Measurements from ENCODE around the gene ZNF778.

The ZNF778 gene

DNA sequence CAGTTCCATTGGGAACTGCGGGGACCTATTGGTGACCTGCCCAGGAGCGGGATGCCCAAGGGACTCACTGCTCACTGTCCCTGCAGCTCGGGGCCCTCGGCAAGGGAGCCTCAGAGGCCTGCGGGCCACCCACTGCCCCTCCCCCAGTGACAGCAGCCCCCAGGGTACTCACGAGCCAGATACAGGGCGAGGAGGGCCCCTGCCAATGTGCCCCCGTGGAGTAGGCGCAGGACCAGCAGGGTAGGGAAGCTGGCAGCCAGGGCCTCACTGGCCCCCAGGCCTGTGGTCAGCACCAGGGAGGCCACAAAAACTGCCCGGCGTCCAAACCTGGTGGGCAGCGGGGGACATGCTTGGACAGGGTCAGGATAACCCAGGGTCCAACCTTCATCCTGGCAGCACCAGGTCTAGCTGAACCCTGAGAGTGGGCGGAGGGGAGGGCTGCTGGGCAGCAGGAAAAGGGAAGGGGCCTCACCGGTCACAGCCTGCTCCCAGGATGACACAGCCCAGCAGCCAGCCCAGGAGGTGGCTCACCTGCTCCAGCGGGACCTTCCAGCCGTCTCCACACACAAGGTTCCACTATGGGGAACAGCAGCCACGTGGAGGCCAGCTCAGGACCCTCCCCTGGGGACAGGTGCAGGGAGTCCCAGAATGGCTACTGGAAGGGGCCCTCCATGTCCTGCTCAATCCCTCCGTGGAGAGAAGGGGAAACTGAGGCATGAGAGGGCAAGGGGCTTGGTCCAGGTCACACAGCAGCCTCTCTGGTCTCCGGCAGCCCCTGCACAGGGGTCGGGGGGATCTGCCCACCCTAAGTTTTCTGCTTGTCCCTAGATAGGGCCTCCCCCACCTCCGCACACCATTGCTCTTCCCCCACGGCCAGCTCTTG, 18.0 kb upstream of the ZNF778 start:
- Histone ChIP-seq H3K9ac (ENCODE audit: low read depth, low read length) (no peak overlapping the region), H3K4me3 (ENCODE audit: low read length) (peak overlapping the region; percentile 68; the same call in 1 of the 2 replicates), H3K4me1 (ENCODE audit: insufficient read depth, low read length) (no peaks in the 10 kb centered on the region), H3K9me3 (ENCODE audit: insufficient read depth, low read depth, low read length) (peaks cover 4% of the 10 kb centered on the region), H3K27ac (ENCODE audit: low read length) (no peak overlapping the region), H3K36me3 (ENCODE audit: insufficient read depth, low read depth, low read length) (no peaks in the 10 kb centered on the region), H3K27me3 (ENCODE audit: insufficient read depth, low read length) (peaks cover 44% of the 10 kb centered on the region)

DNA sequence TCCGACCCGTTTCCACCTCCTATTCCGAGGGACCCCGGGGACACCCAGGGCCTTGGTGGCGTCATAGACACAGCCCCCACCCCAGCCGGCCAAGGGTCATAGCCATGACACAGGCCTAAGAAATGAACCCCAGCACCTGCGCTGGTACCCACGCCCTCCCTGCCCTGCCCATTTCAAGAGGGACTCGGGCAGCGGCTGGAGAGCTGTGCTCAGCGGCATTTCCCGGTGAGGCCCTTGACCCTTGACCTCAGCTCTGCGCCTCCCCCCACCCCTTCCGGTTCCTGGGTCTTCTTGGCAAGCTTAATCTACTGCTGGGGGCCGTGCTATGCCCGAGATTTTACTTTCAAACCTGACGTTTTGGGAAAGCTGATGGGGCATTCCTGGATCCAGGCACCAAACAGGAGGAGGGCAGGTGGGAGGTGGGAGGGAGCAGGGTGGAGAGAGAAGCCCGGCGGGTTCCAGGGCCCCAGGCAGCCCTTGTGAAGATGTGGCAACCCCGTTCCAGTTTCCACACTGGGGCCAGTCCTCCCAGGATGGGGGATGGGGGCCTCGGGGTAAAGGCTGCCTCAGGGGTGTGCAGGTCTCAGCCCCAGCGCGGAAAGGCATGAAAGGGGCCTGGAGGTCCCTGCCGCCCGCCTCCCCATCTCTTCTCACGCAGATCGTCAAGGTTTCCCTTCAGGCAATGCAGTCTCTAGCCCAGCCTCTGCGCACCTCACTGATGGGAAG, 17.2 kb upstream of the ZNF778 start, which contains the start of gene SLC22A31:
Gene SLC22A31, minus strand, starts transcription at position 414 of the 726 bp plus-strand sequence. Its CDS starts 36 bp downstream, at position 378.
- Histone ChIP-seq H3K9me3 (ENCODE audit: insufficient read depth, low read depth, low read length) (peaks cover 4% of the 10 kb centered on the region), H3K27me3 (ENCODE audit: insufficient read depth, low read length) (peaks cover 48% of the 10 kb centered on the region), H3K4me3 (ENCODE audit: low read length) (peak within 1 kb of the TSS; percentile 68), H3K36me3 (ENCODE audit: insufficient read depth, low read depth, low read length) (no peaks in the 10 kb centered on the region), H3K4me1 (ENCODE audit: insufficient read depth, low read length) (no peaks in the 10 kb centered on the region), H3K27ac (ENCODE audit: low read length) (no peak within 1 kb of the TSS), H3K9ac (ENCODE audit: low read depth, low read length) (peak within 1 kb of the TSS; percentile 45; the same call in 1 of the 2 replicates)

DNA sequence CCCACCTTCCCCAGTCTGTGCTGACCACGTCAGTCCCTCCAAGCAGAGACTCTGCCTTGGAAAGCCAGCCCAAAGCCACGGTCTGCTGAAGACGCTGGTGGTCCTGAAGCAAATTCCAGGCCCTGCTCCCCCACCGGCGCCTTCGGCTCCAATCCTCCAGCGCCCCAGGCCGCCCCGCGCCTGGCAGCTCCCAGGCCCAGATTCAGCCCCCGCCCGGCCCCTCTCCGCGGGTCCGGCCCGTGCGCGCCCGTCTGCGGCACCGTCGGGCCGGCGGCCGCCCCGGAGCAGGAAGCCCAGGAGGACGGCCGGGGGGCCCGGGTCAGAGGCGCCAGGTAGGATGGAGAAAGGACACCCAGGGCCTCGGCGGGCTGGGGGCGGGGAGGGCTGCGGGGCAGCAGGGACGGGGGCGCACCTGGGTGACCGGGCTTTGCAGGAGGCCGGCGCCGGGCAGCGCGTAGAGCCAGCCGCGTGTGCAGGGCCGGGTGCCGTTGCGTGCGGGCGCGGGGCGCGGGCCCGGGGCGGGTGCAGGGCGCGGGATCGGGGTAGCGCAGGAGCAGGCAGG, 16.6 kb upstream of the ZNF778 start:
- H3K36me3 ChIP-seq (ENCODE audit: insufficient read depth, low read depth, low read length), result no peaks in the 10 kb centered on the region
- H3K4me1 ChIP-seq (ENCODE audit: insufficient read depth, low read length), result no peaks in the 10 kb centered on the region
- H3K9ac ChIP-seq (ENCODE audit: low read depth, low read length), result peak overlapping the region; percentile 45; the same call in 1 of the 2 replicates
- peaks cover 48% of the 10 kb centered on the region for H3K27me3 ChIP-seq (ENCODE audit: insufficient read depth, low read length)
- peak overlapping the region; percentile 68 for H3K4me3 ChIP-seq (ENCODE audit: low read length)
- H3K27ac ChIP-seq (ENCODE audit: low read length), result no peak overlapping the region
- peaks cover 4% of the 10 kb centered on the region for H3K9me3 ChIP-seq (ENCODE audit: insufficient read depth, low read depth, low read length)

DNA sequence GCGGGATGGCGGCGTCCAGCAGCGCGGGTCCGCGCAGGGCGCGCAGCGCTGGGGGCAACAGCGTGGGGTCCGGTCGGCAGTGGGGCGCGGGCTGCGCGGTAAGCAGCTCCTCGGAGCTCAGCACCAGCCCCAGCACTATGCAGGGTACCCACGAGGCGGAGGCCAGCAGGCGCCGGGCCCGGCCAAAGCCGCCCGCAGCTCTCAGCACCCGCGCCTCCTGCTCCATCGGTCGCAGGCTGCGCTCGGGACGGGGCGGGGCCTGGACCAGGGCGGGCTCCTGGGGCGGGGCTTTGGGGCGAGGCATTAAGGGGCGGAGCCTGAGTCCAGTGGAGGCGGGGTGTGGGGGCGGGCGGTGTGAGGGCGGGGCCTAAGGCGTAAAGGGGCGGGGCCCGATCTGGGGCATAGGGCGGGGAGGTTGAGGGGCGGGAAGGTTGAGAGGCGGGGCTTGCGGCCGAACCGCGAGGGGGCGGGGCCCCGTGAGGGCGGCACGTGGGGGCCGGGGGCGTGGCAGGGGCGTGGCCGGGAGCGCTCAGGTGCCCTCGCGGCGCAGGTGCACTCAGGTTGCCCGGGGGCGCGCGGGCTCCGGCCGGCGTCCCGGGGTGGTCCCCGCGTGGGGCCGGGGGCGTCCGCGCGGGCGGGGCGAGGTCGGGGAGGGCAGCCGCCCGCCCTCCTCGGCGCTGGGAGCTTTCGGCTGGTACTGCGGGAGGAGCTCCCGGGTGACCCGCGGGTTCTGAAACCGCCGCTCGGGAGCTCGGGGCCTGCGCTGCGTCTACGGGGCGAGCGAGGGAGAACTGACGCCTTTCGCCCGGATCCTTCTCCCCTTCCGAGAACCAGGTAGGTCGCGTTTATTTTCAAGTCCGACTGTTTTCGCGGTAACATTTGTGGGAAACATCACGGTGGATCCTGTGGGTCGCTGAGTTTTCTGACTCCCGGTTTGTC, 15.8 kb upstream of the ZNF778 start:
- no peak overlapping the region for H3K27ac ChIP-seq (ENCODE audit: low read length)
- H3K4me1 ChIP-seq (ENCODE audit: insufficient read depth, low read length), result no peaks in the 10 kb centered on the region
- H3K4me3 ChIP-seq (ENCODE audit: low read length), result peak overlapping the region; percentile 68; the same call in 1 of the 2 replicates
- H3K9me3 ChIP-seq (ENCODE audit: insufficient read depth, low read depth, low read length), result peaks cover 4% of the 10 kb centered on the region
- no peaks in the 10 kb centered on the region for H3K36me3 ChIP-seq (ENCODE audit: insufficient read depth, low read depth, low read length)
- H3K9ac ChIP-seq (ENCODE audit: low read depth, low read length), result no peak overlapping the region
- H3K27me3 ChIP-seq (ENCODE audit: insufficient read depth, low read length), result peaks cover 48% of the 10 kb centered on the region

DNA sequence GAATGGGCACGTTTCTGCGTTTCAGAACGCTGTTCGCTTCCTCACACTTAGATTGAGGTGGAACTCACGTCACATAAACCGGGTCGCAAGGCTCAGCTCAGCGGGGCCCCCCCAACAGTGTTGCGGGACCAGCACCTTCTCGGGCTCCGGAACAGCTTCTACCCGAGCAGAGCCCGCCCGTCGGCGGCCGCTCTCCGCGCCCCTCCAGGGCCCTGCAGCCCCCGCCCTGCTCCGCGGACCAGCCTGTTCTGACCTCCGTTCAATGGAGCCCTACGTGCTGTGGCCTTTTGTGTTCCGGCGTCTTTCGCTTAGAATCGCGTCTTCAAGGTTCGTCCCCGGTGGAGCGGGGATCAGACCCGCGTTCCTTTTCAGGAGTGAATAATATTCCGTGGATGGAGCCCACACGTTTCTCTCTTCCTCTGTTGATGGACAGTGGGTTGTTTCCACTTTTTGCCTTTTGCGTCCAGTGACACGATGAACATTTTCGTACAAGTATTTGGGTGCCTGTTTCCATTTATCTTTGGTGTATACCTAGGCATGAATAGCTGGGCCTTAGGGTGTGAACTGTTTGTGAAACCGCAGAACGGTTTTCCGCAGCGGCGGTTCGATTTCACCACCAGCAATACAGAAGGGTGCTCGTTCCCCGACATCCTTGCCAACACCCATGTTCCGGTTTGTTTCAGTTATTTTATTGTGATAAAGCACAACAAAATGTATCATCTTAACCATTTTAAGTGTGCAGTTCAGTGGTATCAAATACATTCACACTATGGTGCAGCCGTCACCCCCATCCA, 14.9 kb upstream of the ZNF778 start:
- H3K4me1 ChIP-seq (ENCODE audit: insufficient read depth, low read length), result no peaks in the 10 kb centered on the region
- H3K36me3 ChIP-seq (ENCODE audit: insufficient read depth, low read depth, low read length), result no peaks in the 10 kb centered on the region
- peaks cover 48% of the 10 kb centered on the region for H3K27me3 ChIP-seq (ENCODE audit: insufficient read depth, low read length)
- peaks cover 4% of the 10 kb centered on the region for H3K9me3 ChIP-seq (ENCODE audit: insufficient read depth, low read depth, low read length)
- peak overlapping the region; percentile 58; the same call in 1 of the 2 replicates for H3K4me3 ChIP-seq (ENCODE audit: low read length)
- no peak overlapping the region for H3K9ac ChIP-seq (ENCODE audit: low read depth, low read length)
- H3K27ac ChIP-seq (ENCODE audit: low read length), result no peak overlapping the region

DNA sequence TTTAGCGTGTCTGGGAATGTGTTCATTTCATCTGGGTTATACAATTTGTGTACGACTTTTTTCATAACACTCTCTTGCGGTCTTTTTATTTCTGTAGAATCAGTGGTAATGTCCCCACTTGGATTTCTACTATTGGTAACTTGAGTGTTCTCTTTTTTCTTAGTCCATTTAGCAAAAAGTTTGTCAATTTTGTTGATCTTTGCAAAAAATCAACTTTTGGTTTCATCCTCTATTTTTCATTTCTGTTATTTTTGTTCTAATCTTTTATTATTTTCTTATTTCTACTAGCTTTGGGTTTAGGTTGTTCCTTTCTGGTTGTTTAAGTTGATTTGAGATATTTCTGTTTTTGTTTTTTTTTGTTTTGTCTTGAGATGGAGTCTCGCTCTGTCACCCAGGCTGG, 9.5 kb upstream of the ZNF778 start:
- H3K9ac ChIP-seq (ENCODE audit: low read depth, low read length), result no peak overlapping the region
- H3K27ac ChIP-seq (ENCODE audit: low read length), result no peak overlapping the region
- no peaks in the 10 kb centered on the region for H3K36me3 ChIP-seq (ENCODE audit: insufficient read depth, low read depth, low read length)
- no peaks in the 10 kb centered on the region for H3K4me1 ChIP-seq (ENCODE audit: insufficient read depth, low read length)
- no peaks in the 10 kb centered on the region for H3K9me3 ChIP-seq (ENCODE audit: insufficient read depth, low read depth, low read length)
- peaks cover 21% of the 10 kb centered on the region for H3K27me3 ChIP-seq (ENCODE audit: insufficient read depth, low read length)
- H3K4me3 ChIP-seq (ENCODE audit: low read length), result no peak overlapping the region

DNA sequence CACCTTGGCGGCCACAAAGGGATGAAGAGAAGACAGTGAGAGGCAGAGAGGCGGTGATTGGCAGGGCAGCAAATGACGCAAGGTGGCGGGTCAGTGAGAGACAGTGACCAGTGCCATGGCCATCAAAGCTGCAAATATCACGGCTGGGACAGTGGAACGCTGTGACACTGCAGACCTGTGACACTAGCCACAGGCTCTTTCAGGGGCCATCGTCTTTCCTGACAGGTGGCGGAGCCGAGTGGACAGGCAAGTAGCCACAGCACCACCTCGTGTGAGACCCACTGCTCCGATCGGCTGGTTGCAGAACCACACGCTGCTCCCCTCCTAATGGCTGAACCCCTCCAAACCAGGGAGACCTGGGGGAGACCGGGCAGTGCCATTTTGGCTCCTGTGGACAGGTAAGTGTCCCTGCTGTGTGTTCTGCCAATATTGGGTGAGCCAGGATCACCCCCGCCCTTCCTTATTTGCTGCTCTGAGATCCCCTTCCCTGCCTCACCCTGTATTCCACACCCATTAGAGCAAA, 7.9 kb upstream of the ZNF778 start:
- H3K4me3 ChIP-seq (ENCODE audit: low read length), result no peak overlapping the region
- no peaks in the 10 kb centered on the region for H3K36me3 ChIP-seq (ENCODE audit: insufficient read depth, low read depth, low read length)
- no peaks in the 10 kb centered on the region for H3K4me1 ChIP-seq (ENCODE audit: insufficient read depth, low read length)
- H3K9me3 ChIP-seq (ENCODE audit: insufficient read depth, low read depth, low read length), result no peaks in the 10 kb centered on the region
- no peak overlapping the region for H3K9ac ChIP-seq (ENCODE audit: low read depth, low read length)
- peaks cover 5% of the 10 kb centered on the region for H3K27me3 ChIP-seq (ENCODE audit: insufficient read depth, low read length)
- H3K27ac ChIP-seq (ENCODE audit: low read length), result no peak overlapping the region

DNA sequence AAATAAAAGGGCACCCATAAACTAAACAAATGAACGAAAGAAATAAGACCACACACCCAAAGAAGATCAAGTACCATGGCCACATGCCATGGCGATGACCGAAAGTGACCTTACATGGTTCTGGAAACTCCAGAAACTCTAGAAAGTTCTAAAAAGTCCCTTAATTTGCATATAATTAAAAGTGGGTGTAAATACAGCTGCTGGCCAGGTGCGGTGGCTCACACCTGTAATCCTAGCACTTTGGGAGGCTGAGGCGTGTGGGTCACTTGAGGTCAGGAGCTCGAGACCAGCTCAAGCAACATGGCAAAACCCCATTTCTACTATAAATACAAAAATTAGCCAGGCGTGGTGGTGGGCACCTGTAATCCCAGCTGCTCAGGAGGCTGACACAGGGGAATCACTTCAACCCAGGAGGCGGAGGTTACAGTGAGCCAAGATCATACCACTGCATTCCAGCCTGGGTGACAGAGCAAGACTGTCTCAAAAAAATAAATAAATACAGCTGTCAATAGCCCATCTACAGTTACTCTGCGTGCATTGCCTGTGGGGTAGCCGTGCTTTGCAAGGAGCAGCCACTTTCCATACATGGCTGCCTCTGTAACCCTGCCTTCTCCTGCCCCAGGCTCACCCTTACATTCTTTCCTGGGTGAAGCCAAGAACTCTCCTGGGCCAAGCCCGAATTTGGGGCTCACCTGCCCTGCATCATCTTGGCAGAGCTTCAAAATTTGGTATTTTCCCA, 7.2 kb upstream of the ZNF778 start:
- no peak overlapping the region for H3K9ac ChIP-seq (ENCODE audit: low read depth, low read length)

DNA sequence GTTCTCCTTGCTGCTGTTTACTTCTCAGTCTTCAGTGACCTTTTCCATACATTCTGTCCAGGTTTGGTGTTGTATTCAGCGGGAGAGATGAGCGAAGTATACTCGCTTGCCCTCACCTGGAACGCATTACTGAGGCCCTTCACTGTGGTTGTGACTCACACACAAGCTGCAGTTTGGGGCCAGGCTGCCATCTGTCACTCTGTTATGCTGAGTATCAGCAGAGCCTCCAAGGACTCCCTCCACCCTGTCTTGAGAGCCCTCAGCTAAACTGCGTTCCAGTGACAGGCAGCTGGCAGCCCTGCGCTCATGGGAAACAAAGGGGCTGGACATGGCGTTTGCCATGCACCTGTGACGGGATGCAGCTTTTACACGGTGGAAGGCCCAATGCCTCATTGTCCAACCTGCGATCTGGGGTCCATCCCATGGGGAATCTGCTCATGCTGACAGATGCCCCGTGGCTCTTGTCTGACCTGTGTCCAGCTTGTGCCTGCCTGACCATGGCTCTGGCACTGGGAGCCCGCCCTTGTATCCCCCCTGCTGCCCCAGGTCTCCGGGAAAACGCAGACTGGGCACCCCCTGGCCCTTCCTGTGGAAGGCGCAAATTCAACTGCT, 6.5 kb upstream of the ZNF778 start:
- Histone ChIP-seq H3K27ac (ENCODE audit: low read length) (no peak overlapping the region), H3K4me1 (ENCODE audit: insufficient read depth, low read length) (no peaks in the 10 kb centered on the region), H3K9me3 (ENCODE audit: insufficient read depth, low read depth, low read length) (no peaks in the 10 kb centered on the region), H3K9ac (ENCODE audit: low read depth, low read length) (no peak overlapping the region), H3K27me3 (ENCODE audit: insufficient read depth, low read length) (no peaks in the 10 kb centered on the region; the same call in 1 of the 2 replicates), H3K36me3 (ENCODE audit: insufficient read depth, low read depth, low read length) (no peaks in the 10 kb centered on the region), H3K4me3 (ENCODE audit: low read length) (no peak overlapping the region)

More for the DNA sequence above, 7.2 kb upstream of the ZNF778 start:
- Histone ChIP-seq H3K36me3 (ENCODE audit: insufficient read depth, low read depth, low read length) (no peaks in the 10 kb centered on the region), H3K27ac (ENCODE audit: low read length) (no peak overlapping the region), H3K4me3 (ENCODE audit: low read length) (no peak overlapping the region), H3K4me1 (ENCODE audit: insufficient read depth, low read length) (no peaks in the 10 kb centered on the region), H3K27me3 (ENCODE audit: insufficient read depth, low read length) (no peaks in the 10 kb centered on the region; the same call in 1 of the 2 replicates), H3K9me3 (ENCODE audit: insufficient read depth, low read depth, low read length) (no peaks in the 10 kb centered on the region)
